HG02678 (cell line): ENCODE measurements around the gene TLR2.

Source experiments
- ATAC-seq: cut with Tn5 transposase; IDR thresholded peaks from one replicate; pipeline ENCODE4 v1.9.1; 2021; ENCODE audit warnings: mild to moderate bottlenecking, moderate library complexity; ENCODE audit not compliant: unreplicated experiment

The TLR2 gene

GRCh38 chr4:153728660-153729059, 44.6 kb downstream of the TLR2 start:
- ATAC-seq: peak; percentile 45

- ATAC-seq: no peak
Measured at GRCh38 chr4:153729895-153730294, 45.8 kb downstream of the TLR2 start.

- no peak for ATAC-seq
Measured at GRCh38 chr4:153731239-153731638, 47.2 kb downstream of the TLR2 start.

- peak; percentile 59 for ATAC-seq
Measured at GRCh38 chr4:153733751-153734448, 49.8 kb downstream of the TLR2 start.

GRCh38 chr4:153735906-153736461, 51.9 kb downstream of the TLR2 start:
- ATAC-seq: no peak

- ATAC-seq: no peak
Measured at GRCh38 chr4:153741541-153741940, 57.5 kb downstream of the TLR2 start.

- ATAC-seq: no peak
Measured at GRCh38 chr4:153745651-153746050, 61.6 kb downstream of the TLR2 start.

- no peak for ATAC-seq
Measured at GRCh38 chr4:153747406-153747955, 63.4 kb downstream of the TLR2 start.

GRCh38 chr4:153748378-153748777, 64.3 kb downstream of the TLR2 start:
- no peak for ATAC-seq

- ATAC-seq: peak; percentile 81
Measured at GRCh38 chr4:153750197-153750817, 66.2 kb downstream of the TLR2 start.

- no peak for ATAC-seq
Measured at GRCh38 chr4:153755186-153755585, 71.1 kb downstream of the TLR2 start.
